Bladder microvascular endothelial cell (primary cell): Measurements from ENCODE around the gene CARMIL1. TPM values are rescaled to one million over a fixed set of nuclear protein-coding genes. Genes with fewer than 3 reads are reported as not detected.

Experiments used
- total RNA-seq: library from RNA; depleted of rRNA; stranded (reverse); fragments of >200 nt; gene quantifications from 2 replicates; pipeline ENCODE4 v1.2.3, GENCODE V29; 2014

Gene CARMIL1
- 1.7 and 6.8 TPM in 2 replicates for total RNA-seq

GRCh38 chr6:25278914-25279747, at the start of gene CARMIL1:
Gene CARMIL1 (plus strand): TSS chr6:25279374. CDS start chr6:25279796, 422 bp downstream.

DNA sequence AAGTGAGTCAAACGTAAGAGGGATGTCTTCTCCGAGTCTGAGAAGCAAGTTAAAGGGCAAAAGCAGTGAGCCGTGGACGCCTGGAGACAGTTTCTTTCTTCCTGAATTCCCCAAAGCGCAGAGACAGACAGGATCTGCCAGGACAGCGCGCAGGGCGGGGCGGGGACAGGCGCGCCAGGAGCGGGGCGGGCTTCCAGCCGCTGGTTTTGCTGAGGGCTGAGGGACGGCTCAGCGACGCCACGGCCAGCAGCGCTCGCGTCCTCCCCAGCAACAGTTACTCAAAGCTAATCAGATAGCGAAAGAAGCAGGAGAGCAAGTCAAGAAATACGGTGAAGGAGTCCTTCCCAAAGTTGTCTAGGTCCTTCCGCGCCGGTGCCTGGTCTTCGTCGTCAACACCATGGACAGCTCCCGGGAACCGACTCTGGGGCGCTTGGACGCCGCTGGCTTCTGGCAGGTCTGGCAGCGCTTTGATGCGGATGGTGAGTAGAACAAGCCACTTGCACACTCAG, 372.9 kb downstream of the CARMIL1 start, which contains the start of gene SCGN:
Gene SCGN (plus strand): TSS at position 209 of the 509 bp plus-strand sequence. CDS start 189 bp downstream, at position 398.

